K562 (cell line): Measurements from ENCODE around the gene DCAF4. TPM values are rescaled to one million over a fixed set of nuclear protein-coding genes. Genes with fewer than 3 reads are reported as not detected.

Experiments used
- ARID2 ChIP-seq: fragments of 450-650 bp; IDR thresholded peaks from 2 replicates; pipeline ENCODE4 v1.6.1; 2017; ENCODE audit warnings: antibody characterized with exemption, mild to moderate bottlenecking
- ASH1L ChIP-seq: fragments of 450-650 bp; IDR thresholded peaks from 2 replicates; pipeline ENCODE4 v1.6.1; 2018; ENCODE audit warnings: borderline replicate concordance, mild to moderate bottlenecking, low read depth; ENCODE audit not compliant: partially characterized antibody
- BRF1 ChIP-seq: IDR thresholded peaks from 3 replicates; pipeline ENCODE4 v1.6.1; 2011; ENCODE audit warnings: borderline replicate concordance, mild to moderate bottlenecking; ENCODE audit not compliant: insufficient read length; ENCODE audit errors: extremely low read depth
- EP300 ChIP-seq: IDR thresholded peaks from 2 replicates; pipeline ENCODE4 v1.6.1; 2012; ENCODE audit warnings: low read length, improper control_type of control experiment
- GABPB1 ChIP-seq: sonication (generic); formaldehyde crosslinking; IDR thresholded peaks from 2 replicates; pipeline ENCODE4 v1.8.0; 2022; ENCODE audit warnings: mild to moderate bottlenecking, missing genetic modification reagents
- MIER1 ChIP-seq: fragments of 450-650 bp; IDR thresholded peaks from 2 replicates; pipeline ENCODE4 v1.6.1; 2016; ENCODE audit warnings: antibody characterized with exemption, mild to moderate bottlenecking, low read depth
- POLR3G ChIP-seq: IDR thresholded peaks from 2 replicates; pipeline ENCODE4 v1.6.1; 2011; ENCODE audit not compliant: insufficient read length, insufficient replicate concordance; ENCODE audit errors: extremely low read depth
- RBFOX2 ChIP-seq: fragments of 200-400 bp; formaldehyde crosslinking; IDR thresholded peaks from 2 replicates; pipeline ENCODE4 v1.6.1; 2017; ENCODE audit warnings: low read depth, mild to moderate bottlenecking, low read length, moderate library complexity
- polyA plus RNA-seq, 8 experiments: library from polyadenylated mRNA; depleted of rRNA in 4 of 8; stranded (reverse) in 5 of 8; unstranded in 3 of 8; fragments of >200 nt; fragmentation: Nextera tagmentation in 2 of 8; fragmentation: Illumina TruSeq in 1 of 8; extraction: Ambion mirVana in 2 of 8; extraction: Trizol in 1 of 8; gene quantifications; 2 replicates each; pipeline versions ENCODE4 v1.2.1 to v1.2.3, GENCODE V29; 2011 to 2014; ENCODE audit warnings: inconsistent platforms in 1 of 8, missing spikeins in 1 of 8
- total RNA-seq, 7 experiments: library from RNA; depleted of rRNA in 6 of 7; stranded (reverse); fragments of >200 nt in 6 of 7; fragmentation: Illumina TruSeq in 2 of 7; extraction: Trizol in 2 of 7; gene quantifications; 2 replicates each; pipeline versions ENCODE4 v1.2.1 to v1.2.3, GENCODE V29; 2011 to 2021; ENCODE audit warnings: low replicate concordance in 1 of 7
- TF ChIP-seq, protein P1 (sequence below): fragments of 200-600 bp; sonication (generic); IDR thresholded peaks from one replicate; pipeline ENCODE4 v1.6.1; 2012; ENCODE audit warnings: mild to moderate bottlenecking, low read depth, low read length, inconsistent platforms
- TF ChIP-seq, protein P2 (sequence below): fragments of 150-350 bp; conservative IDR thresholded peaks from 2 replicates; pipeline ENCODE4 v1.6.1; 2014; ENCODE audit warnings: low read length
- TF ChIP-seq, protein P3 (sequence below): fragments of 450-650 bp; IDR thresholded peaks from 2 replicates; pipeline ENCODE4 v1.7.1; 2018; ENCODE audit warnings: mild to moderate bottlenecking, low read depth; ENCODE audit not compliant: partially characterized antibody

DCAF4 gene
- total and polyA plus RNA-seq, 9 of the 15 experiments (the other 6 are each of a cell fraction or from before 2014, with no cell fraction given): 2.7 to 49.2 (median 22.9) TPM

DNA sequence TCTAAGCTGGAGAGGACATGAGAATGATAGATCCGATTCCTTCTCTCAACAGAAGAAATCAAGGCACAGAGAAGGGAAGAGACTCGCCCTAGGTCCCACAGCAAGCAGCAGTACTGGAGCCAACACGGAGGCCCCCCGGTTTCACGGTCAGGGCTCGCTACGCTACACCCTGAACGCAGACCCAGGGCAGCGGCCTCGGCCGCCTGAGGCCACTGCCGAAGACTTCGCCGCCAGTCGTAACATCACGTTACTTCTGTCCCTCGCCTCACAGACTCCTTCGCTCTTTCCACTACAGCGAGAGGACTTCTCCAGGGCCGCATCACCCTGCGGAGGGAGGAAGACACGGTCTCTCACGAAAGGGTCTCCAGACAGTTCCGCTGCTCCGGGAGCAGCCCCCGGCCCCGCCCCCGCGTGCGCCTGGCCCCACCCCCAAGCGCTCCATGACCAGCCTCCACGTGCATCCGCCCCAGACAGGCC is 411 bp upstream of the DCAF4 start (continued):
- TF ChIP-seq, protein P1, sequence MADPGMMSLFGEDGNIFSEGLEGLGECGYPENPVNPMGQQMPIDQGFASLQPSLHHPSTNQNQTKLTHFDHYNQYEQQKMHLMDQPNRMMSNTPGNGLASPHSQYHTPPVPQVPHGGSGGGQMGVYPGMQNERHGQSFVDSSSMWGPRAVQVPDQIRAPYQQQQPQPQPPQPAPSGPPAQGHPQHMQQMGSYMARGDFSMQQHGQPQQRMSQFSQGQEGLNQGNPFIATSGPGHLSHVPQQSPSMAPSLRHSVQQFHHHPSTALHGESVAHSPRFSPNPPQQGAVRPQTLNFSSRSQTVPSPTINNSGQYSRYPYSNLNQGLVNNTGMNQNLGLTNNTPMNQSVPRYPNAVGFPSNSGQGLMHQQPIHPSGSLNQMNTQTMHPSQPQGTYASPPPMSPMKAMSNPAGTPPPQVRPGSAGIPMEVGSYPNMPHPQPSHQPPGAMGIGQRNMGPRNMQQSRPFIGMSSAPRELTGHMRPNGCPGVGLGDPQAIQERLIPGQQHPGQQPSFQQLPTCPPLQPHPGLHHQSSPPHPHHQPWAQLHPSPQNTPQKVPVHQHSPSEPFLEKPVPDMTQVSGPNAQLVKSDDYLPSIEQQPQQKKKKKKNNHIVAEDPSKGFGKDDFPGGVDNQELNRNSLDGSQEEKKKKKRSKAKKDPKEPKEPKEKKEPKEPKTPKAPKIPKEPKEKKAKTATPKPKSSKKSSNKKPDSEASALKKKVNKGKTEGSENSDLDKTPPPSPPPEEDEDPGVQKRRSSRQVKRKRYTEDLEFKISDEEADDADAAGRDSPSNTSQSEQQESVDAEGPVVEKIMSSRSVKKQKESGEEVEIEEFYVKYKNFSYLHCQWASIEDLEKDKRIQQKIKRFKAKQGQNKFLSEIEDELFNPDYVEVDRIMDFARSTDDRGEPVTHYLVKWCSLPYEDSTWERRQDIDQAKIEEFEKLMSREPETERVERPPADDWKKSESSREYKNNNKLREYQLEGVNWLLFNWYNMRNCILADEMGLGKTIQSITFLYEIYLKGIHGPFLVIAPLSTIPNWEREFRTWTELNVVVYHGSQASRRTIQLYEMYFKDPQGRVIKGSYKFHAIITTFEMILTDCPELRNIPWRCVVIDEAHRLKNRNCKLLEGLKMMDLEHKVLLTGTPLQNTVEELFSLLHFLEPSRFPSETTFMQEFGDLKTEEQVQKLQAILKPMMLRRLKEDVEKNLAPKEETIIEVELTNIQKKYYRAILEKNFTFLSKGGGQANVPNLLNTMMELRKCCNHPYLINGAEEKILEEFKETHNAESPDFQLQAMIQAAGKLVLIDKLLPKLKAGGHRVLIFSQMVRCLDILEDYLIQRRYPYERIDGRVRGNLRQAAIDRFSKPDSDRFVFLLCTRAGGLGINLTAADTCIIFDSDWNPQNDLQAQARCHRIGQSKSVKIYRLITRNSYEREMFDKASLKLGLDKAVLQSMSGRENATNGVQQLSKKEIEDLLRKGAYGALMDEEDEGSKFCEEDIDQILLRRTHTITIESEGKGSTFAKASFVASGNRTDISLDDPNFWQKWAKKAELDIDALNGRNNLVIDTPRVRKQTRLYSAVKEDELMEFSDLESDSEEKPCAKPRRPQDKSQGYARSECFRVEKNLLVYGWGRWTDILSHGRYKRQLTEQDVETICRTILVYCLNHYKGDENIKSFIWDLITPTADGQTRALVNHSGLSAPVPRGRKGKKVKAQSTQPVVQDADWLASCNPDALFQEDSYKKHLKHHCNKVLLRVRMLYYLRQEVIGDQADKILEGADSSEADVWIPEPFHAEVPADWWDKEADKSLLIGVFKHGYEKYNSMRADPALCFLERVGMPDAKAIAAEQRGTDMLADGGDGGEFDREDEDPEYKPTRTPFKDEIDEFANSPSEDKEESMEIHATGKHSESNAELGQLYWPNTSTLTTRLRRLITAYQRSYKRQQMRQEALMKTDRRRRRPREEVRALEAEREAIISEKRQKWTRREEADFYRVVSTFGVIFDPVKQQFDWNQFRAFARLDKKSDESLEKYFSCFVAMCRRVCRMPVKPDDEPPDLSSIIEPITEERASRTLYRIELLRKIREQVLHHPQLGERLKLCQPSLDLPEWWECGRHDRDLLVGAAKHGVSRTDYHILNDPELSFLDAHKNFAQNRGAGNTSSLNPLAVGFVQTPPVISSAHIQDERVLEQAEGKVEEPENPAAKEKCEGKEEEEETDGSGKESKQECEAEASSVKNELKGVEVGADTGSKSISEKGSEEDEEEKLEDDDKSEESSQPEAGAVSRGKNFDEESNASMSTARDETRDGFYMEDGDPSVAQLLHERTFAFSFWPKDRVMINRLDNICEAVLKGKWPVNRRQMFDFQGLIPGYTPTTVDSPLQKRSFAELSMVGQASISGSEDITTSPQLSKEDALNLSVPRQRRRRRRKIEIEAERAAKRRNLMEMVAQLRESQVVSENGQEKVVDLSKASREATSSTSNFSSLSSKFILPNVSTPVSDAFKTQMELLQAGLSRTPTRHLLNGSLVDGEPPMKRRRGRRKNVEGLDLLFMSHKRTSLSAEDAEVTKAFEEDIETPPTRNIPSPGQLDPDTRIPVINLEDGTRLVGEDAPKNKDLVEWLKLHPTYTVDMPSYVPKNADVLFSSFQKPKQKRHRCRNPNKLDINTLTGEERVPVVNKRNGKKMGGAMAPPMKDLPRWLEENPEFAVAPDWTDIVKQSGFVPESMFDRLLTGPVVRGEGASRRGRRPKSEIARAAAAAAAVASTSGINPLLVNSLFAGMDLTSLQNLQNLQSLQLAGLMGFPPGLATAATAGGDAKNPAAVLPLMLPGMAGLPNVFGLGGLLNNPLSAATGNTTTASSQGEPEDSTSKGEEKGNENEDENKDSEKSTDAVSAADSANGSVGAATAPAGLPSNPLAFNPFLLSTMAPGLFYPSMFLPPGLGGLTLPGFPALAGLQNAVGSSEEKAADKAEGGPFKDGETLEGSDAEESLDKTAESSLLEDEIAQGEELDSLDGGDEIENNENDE: no peak
- no peak for TF ChIP-seq ASH1L
- TF ChIP-seq, protein P2, sequence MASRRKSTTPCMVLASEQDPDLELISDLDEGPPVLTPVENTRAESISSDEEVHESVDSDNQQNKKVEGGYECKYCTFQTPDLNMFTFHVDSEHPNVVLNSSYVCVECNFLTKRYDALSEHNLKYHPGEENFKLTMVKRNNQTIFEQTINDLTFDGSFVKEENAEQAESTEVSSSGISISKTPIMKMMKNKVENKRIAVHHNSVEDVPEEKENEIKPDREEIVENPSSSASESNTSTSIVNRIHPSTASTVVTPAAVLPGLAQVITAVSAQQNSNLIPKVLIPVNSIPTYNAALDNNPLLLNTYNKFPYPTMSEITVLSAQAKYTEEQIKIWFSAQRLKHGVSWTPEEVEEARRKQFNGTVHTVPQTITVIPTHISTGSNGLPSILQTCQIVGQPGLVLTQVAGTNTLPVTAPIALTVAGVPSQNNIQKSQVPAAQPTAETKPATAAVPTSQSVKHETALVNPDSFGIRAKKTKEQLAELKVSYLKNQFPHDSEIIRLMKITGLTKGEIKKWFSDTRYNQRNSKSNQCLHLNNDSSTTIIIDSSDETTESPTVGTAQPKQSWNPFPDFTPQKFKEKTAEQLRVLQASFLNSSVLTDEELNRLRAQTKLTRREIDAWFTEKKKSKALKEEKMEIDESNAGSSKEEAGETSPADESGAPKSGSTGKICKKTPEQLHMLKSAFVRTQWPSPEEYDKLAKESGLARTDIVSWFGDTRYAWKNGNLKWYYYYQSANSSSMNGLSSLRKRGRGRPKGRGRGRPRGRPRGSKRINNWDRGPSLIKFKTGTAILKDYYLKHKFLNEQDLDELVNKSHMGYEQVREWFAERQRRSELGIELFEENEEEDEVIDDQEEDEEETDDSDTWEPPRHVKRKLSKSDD: no peak
- TF ChIP-seq RBFOX2: peak; percentile 54
- TF ChIP-seq, protein P3, sequence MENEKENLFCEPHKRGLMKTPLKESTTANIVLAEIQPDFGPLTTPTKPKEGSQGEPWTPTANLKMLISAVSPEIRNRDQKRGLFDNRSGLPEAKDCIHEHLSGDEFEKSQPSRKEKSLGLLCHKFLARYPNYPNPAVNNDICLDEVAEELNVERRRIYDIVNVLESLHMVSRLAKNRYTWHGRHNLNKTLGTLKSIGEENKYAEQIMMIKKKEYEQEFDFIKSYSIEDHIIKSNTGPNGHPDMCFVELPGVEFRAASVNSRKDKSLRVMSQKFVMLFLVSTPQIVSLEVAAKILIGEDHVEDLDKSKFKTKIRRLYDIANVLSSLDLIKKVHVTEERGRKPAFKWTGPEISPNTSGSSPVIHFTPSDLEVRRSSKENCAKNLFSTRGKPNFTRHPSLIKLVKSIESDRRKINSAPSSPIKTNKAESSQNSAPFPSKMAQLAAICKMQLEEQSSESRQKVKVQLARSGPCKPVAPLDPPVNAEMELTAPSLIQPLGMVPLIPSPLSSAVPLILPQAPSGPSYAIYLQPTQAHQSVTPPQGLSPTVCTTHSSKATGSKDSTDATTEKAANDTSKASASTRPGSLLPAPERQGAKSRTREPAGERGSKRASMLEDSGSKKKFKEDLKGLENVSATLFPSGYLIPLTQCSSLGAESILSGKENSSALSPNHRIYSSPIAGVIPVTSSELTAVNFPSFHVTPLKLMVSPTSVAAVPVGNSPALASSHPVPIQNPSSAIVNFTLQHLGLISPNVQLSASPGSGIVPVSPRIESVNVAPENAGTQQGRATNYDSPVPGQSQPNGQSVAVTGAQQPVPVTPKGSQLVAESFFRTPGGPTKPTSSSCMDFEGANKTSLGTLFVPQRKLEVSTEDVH: no peak
- TF ChIP-seq GABPB1 (CRISPR knock-in tag): peak; percentile 12; the same call in 1 of the 2 replicates
- no peak for TF ChIP-seq MIER1
- TF ChIP-seq POLR3G: no peak
- no peak for TF ChIP-seq BRF1
- TF ChIP-seq ARID2: no peak
- no peak for TF ChIP-seq EP300
